GM23338 (cell line): Measurements from ENCODE around the gene CRACR2A.

Source experiments
- CTCF ChIP-seq, 2 experiments: fragments of 200-600 bp in 1 of 2; sonication (generic) in 1 of 2; conservative IDR thresholded peaks; 2 replicates each; pipeline versions ENCODE4 v1.5.1 to v1.6.1; 2016 to 2017; ENCODE audit warnings: antibody characterized with exemption in 2 of 2, low read depth in 2 of 2, mild to moderate bottlenecking in 2 of 2, moderate library complexity in 1 of 2
- EZH2 ChIP-seq: fragments of 200-600 bp; sonication (generic); IDR thresholded peaks from one replicate; pipeline ENCODE4 v1.8.0; 2017; ENCODE audit warnings: antibody characterized with exemption, mild to moderate bottlenecking, low read depth; ENCODE audit not compliant: unreplicated experiment
- EZH2phosphoT487 ChIP-seq: fragments of 200-600 bp; sonication (generic); IDR thresholded peaks from one replicate; pipeline ENCODE4 v1.8.1; 2018; ENCODE audit warnings: antibody characterized with exemption; ENCODE audit not compliant: unreplicated experiment
- POLR2AphosphoS5 ChIP-seq: IDR thresholded peaks from 2 replicates; pipeline ENCODE4 v1.6.1; 2016; ENCODE audit warnings: antibody characterized with exemption, low read depth

GRCh38 chr12:3624273-3624672, 128.6 kb downstream of the CRACR2A start:
- no peak for TF ChIP-seq EZH2
- TF ChIP-seq EZH2phosphoT487, result no peak
- TF ChIP-seq CTCF (conservative IDR thresholded peaks at IDR 0.05; ENCODE audit: low read depth in 2 of 2), result no peak
- no peak for TF ChIP-seq POLR2AphosphoS5
